Endometrial microvascular endothelial cells (primary cell): ENCODE data around the gene MBD2. TPM values are rescaled to one million over a fixed set of nuclear protein-coding genes. Genes with fewer than 3 reads are reported as not detected.
"Not testable (repeated sequence)": the region's sequence is repeated elsewhere in the genome, so short reads cannot be mapped to it uniquely, and the experiment has no call there.

Source experiments
- in situ Hi-C: cut with HindIII; loops from 2 replicates; pipeline ENCODE4 v1.10.0; 2017; ENCODE audit warnings: low sequenced_read_pairs, low pct_unique_long_range_greater_than_20kb; ENCODE audit errors: inconsistent ontology term
- total RNA-seq: library from RNA; depleted of rRNA; stranded (reverse); fragments of >200 nt; gene quantifications from one replicate; pipeline ENCODE4 v1.2.3, GENCODE V29; 2015; ENCODE audit errors: inconsistent ontology term

Gene MBD2
- total RNA-seq, 1 donor from 2014 or later, result 23.5 TPM

DNA sequence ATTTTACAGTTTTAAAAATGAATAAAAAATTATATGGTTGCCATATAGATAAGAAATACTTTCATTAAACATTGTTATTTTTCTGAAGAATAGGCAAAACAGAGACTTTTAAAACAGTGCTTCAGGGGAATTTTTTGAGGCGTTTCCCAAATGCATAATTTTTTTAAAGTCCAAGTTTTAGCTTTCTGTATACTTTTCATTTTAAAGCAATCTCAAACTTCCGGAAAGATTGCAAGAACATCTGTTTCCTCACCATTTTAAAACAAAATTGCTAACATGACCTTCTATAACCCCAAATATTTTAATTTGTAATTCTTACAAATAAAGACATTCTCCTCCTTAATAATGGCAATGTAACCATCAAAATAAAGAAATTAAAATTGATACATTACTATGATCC lies 15.1 kb upstream of the MBD2 start:
- in situ Hi-C loops, result no loop called here

DNA sequence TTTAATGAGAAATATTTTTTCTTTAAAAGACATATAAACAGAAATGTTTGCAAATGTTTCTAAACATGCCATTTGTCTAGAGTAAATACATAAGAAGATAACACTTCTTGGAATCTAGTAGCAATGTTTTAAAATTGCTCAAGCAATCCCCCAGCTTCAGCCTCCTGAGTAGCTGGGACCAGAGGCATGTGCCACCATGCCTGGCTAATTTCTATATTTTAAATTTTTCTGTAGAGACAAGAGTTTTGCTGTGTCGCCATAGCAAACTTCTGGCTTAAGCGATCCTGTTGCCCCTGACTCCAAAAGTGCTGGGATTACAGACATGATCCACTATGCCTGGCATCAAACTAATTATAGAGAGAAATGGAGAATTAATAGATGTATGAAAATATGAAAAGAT lies 14.6 kb upstream of the MBD2 start:
- in situ Hi-C loops, result no loop called here

DNA sequence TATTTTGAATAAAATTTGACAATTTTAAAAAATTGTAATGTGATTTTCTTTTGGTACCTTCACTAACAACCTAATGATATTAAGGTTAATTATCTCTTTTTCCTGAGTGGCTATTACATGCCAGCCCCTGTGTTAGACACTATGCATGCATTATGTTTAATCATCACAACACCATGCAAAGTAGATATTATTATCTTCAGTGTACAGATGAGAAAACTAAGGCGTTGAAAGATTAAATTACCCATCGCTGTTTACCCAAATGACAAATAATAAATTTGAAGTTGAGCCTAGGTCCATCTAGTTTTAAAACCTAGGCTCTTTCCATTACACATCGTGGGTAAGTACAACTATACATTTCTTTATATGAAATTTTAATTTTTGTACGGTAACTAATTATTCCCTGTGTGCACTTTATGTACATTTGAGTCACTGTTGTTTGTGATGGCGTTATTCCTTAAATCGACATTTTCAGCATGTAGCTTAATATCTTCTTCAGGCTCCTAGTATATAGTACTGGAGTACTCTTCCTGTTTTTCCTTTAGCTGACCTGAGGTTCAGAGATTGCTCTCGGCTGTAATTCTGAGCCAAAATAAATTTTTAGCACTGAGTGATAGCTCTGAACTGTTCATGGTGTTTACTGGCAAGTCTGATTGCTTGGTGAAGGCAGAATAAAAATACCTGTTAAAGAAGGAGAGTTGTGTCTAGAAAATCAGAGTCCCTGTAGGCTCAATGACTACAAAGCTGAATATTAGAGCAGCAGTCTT lies 13.9 kb upstream of the MBD2 start:
- in situ Hi-C loops, result no loop called here

DNA sequence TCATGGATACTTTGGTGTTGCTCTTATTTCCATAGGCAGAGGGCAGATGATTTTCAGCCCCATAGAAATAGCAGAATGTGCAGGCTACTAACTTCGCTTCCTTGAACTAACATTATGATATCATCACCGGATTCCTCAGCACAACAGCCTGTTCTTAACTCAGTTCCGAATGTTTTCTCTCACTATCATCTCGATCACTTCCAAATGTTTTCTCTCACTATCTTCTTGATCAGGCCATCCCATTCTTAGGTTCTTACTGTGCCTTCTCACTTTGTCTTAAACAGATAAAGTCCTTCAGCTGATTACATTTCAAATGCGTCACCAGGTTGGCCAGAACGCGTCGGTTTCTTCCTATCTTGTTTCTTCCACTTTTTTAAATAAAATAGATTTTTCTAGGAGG lies 11.4 kb upstream of the MBD2 start:
- in situ Hi-C loops, result no loop called here

DNA sequence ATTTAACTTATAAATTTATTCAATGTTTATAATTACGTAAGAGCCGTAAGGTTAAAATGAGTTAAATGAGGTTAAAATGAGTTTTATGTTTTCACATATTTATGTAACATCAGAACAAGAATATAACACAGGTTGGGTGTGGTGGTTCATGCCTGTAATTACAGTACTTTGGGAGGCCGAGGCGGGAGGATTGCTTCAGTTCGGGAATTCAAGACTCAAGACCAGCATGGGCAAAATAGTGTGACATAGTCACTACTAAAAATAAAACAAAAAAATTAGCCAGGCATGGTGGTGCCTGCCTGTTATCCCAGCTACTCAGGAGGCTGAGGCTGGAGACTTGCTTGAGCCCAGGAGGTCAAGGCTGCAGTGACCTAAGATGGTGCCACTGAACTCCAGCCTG lies 9.3 kb upstream of the MBD2 start:
- in situ Hi-C loops, result no loop called here

DNA sequence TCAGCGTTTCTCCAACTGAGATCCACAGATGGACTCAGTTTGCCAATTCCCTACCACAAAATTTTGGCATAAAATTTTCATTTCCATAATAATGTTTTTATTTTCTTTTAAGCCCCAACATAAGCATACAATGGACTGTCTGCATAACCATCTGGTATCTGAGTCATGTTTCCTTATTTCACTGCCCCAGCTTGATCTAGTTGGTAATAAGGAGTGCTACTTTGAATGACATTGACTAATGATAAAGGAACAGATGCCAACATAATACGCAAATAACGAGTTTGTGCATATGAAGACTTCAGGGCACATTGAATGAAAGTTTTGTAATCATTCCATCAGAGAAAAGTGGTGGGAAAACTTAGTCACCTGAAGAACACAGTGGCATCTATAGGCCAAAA lies 8.8 kb upstream of the MBD2 start:
- in situ Hi-C loops, result no loop called here

DNA sequence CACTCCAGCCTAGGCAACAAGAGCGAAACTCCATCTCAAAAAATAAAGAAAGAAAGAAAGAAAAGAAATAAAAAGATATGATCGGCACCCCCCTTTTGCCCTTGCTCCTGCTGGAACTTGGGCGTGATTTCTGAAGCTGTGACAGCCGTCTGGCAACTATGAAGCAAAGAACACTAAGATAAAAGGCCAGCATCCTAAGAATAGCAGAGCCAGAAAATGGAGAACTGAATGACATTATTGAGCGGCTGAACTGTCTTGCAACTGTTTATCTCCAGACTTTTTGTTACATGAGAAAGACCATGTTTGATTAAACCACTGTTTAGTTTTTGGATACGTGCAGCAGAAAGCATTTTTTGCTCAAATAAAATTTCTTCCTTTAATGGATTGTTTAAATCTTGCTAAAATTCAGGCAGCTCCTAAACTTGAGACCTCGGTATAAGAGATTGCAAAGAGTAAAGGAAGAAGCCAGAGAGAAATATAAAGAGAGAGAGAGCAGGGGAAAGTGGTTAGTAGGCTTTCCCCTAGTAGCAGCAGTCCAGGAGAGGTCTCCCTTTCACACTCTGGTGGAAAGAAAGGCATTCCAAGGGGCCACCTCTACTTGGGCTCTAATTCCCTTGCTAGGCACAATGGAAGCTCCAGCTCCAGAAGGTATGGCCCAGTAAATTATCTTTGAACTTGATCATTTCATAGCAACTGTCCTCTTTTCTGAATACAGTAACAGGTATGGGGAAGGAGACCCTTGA lies 8.2 kb upstream of the MBD2 start:
- in situ Hi-C loops, result no loop called here

DNA sequence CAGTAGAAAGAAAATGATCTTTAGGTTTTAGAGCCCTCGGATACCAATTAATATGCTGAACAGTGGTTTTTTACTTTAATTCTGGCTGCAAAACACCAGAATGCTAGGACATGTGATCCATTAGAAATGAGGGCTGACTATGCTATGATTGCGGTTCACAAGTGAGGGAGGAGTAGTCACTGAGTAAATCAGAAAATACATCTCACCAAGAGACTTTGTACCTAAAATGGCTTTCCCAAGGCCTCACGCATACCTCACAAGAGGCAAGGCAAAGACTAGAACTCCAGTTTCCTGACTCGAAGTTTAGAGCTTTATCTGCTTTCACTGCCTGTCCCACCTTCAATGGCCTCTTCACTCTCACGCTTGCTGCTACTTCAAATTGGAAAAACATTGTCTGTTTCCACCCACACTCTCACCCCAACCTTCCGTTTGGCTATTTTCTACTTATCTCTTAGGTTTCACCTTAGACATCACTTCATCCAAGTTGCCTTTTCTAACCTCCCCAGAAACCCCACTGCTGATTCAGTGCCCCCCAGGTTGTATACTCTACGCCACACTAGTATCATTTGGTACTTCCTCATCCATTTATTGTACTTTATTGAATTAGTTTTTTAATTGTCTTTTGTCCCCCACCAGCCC lies 5.1 kb upstream of the MBD2 start:
- in situ Hi-C loops, result no loop called here

DNA sequence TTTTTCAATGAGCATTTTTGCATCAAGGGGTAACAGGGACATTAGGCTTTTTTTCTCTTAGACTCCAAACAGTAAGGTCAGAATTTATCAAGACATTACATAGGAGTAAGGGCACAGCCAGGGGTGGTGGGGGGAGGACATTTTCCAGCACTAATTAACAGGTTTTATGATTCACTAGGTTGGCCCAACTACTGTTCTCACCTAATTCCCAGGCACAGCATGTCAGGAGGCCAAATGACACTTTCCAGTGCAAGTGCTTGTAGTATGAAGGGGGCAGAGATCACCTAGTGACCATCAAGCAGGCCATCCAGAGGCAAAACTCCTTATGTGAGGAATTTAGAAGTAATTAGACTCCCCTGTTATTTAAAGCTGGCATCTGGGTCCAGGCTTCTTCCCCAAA lies 3.9 kb upstream of the MBD2 start:
- in situ Hi-C loops, result no loop called here

DNA sequence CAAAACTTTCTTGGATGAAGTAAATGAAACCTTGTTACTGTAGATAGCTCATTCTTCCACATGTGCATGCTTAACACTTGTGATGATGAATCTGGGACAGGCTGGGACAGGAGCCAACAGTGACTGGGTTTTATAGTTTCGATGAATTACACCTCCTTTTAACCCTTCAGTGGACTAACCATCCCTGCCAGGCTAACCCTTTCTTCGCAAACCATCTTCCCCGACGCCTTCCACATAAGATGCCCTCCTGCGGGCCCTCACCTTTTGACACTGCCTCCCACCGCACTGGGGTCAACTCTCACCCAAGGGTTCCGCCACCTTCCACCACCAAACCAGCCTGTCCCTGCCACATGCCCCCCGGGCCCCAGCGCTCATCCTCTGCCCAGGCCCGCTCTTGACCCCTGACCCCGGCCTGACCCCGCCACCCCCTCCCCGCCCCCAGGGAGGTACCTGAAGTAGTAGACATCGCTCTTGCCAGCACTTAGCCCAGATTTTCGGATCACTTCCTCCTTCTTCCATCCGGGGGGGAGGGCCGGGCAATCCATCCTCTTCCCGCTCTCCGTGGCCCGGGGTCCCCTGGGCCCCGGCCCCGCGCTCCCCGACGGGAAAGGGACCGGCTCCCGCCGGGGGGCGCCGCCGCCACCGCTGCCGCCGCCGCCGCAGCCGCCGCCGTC lies 764 bp downstream of the MBD2 start:
- in situ Hi-C loops, result no loop called here

DNA sequence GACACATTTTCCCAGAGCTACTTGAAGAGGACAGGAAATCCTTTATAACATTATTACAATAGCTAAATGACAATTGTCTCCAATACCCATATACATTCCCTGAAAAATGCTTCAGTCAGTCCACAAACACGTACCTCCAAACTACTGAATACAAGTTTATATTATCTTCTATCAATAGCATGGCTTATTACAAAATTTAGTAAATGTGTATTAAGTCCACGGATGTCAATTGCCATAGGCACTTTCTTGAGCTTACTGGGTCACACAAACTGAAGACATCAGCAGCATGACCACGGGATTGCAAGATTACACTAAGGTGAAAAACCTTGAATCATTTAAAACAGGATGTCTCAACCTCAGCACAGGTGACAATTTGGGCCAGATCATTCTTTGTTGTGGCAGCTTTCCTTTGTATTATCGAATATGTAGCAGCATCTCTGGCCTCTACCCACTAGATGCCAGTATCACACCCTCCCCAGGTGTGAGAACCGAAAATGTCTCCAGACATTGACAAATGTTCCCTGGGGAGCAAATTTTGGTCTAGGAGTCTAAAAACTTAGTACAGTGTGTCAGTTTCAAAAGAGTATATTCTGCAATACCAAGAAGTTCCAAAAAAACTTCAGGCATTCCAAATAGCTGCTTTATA lies 1.4 kb downstream of the MBD2 start:
- in situ Hi-C loops, result no loop called here

DNA sequence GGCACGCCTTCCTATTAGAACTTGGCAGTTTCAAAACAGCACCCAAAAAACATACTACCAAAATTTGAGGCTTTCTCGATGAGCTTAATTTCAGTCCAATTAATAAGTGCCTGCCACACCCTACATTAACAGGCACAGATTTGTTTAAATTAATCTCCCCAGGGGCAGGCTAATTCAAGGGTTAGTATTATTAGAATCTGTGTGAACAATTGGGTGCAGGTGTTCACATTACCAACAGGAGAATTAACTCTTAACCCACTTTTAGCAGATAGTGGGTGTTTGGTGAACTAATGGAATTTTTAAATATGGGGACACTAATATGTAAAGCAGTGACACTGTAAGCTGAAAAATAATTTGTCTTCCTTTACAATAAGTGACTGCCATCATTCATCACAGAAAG lies 4.1 kb downstream of the MBD2 start:
- in situ Hi-C loops, result no loop called here

DNA sequence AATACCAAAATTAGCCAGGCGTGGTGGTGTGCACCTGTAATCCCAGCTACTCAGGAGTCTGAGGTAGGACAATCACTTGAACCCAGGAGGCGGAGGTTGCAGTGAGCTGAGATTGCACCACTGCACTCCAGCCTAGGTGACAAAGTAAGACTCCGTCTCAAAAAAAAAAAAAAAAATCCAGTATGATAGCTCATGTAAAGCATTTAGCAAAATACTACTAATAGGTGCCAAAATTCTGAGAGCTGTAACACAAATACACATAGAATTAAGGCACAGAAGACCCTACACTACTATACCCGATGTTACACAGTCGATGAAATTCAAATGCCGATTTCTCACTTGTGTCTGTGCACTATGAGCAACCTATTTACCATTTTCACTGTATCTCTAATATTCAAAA lies 5.7 kb downstream of the MBD2 start:
- in situ Hi-C loops, result not testable (repeated sequence)

DNA sequence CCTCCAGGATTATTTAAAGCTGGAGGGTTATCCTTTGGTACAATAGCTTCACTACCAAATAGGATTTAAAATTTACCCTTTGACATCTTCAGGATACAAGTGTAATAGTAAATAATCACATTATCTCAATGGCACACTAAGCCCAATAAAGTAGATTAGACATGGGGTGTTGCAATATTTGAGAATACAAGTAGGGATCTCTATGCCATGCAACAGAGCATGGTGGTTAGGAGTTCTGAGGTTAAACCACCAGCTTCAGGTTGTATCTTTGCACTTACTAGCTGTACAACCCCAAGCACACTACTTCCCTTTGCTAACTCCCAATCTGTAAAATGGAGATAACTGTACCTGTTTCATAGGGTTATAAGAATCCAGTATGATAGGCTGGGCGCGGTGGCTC lies 6.2 kb downstream of the MBD2 start:
- in situ Hi-C loops, result no loop called here

DNA sequence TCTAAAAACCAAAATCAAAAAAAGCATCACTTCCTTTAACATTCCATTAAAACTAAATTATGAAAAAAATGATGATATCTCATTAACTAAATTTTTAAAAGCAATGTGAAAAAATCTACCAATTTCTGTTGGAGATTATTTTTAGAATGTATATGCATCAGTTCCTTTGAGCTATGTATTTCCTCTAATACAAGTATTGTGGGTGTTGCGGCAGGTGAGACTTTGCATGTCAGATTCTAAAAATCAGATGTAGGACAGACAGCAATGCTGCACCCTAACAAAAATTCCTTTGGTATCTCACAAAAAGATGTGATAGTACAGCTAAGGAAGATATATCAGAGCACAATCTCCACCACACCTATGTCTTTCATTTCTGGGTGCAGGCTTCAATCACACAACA lies 6.8 kb downstream of the MBD2 start:
- in situ Hi-C loops, result no loop called here

DNA sequence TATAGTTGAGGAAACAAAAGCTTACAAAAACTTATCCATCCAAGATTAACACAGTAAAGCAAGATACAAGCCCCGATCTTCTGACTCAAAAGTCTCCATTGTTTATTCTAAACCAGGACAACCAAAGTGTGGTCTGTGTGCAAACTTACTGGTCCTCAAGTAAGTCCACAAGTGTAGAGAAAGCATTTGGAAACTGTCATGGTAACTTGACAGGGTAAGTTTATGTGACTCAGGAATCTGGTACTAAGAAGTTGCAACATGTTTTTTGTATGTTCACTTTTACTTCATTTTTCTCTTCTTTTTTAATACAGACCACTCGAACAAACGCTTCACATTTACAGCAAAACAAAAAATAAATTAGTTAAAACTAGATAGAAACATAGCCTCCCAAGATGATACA lies 9.4 kb downstream of the MBD2 start:
- in situ Hi-C loops, result no loop called here

DNA sequence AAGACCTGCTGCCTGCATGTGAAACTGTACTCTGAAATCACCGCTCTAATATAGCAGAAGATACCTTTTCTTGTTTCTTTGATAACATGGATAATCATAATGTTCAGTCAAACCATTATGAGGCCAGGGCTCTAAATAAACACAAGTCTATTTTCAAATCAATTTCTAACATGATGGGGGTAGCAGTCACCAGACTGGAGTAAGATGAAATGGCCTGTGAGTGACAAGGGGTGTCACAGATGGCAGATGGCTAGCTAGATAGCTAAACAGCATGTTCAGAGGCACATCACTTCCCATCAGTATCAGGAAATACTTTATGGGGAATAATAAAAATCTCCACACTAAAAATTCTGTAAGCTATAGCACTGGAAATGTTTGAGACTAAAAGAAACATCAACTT lies 14.0 kb downstream of the MBD2 start:
- in situ Hi-C loops, result no loop called here

DNA sequence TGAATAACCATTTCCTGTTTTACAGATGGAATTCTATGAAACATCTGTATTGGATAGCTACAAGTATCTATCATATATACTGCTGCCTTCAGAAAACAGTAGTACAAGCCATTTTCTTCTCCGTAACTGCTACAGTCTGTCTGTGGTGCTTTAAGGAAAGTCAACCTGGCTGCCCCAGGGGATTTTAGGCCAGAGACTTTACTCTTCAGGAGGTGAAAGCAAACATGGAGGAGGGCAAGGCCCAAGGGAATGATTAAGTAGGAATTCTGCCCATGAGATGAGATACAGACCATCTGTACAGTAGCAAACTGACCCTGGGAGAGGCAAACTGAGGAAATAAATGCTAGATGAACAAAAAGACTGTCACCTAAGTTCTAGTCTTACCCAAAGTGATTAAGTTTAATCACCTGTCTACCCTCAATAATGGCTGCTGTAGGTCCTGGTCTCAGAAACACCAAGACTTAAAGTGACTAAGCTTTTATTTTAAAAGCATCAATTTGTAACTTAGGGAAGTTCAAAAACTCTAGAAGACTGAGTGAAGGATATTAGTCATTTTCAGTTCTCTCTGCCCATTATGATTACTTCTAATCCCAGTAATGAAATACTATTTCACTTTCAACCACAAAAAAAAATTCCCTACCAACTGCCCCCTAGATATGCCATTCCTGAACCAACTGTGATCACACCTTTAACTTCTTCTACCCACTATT lies 14.8 kb downstream of the MBD2 start:
- in situ Hi-C loops, result no loop called here

DNA sequence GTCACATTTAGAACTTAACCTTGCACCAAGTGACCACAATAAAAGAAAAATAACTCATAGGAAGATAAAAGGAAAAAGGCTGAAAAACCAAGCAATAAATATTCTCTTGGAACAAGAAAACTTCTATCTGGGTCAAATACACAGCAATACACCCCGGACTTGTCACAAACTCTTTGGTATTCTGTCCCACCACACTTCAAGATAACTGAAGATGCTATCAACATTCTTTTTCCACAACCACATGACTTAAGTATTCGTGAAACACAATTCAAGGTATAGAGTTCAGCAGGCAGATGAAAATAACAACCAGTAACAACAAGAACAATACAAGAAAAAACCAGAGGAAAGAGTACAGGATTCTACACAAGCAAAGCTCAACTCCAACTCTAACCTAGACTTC lies 18.0 kb downstream of the MBD2 start:
- in situ Hi-C loops, result no loop called here
